Stimulated activated naive B cell treated with anti-CD40 and anti-IgM and Interleukin-4, amounts not matched to agents 10 μg/mL and 1 μg/mL and 100 μg/mL, for 72 hours (primary cell): Measurements from ENCODE around the gene MAML2.
"Not testable (repeated sequence)": the region's sequence is repeated elsewhere in the genome, so short reads cannot be mapped to it uniquely, and the experiment has no call there.

Experiments used
- ATAC-seq, 2 donors: fragments of 150-1000 bp; cut with Tn5 transposase; replicated peaks; 2 replicates each; pipeline ENCODE4 v1.10.0; 2021; ENCODE audit warnings: moderate library complexity in 1 of 2
- DNase-seq: peaks from one replicate; pipeline ENCODE4 v3.0.0; 2021
- H3K27ac Mint-ChIP-seq: one replicate; pipeline ENCODE4 v1.8.0; 2022; ENCODE audit warnings: mild to moderate bottlenecking, mixed read lengths
- H3K27me3 Mint-ChIP-seq, 2 donors: one replicate each; pipeline ENCODE4 v1.8.0; 2022; ENCODE audit warnings: mixed read lengths in 2 of 2
- H3K36me3 Mint-ChIP-seq, 2 donors: one replicate each; pipeline ENCODE4 v1.8.0; 2022; ENCODE audit warnings: mixed read lengths in 2 of 2, mild to moderate bottlenecking in 1 of 2
- H3K4me1 Mint-ChIP-seq, 2 donors: one replicate each; pipeline ENCODE4 v1.8.0; 2022; ENCODE audit warnings: mixed read lengths in 2 of 2, mild to moderate bottlenecking in 1 of 2
- H3K4me3 Mint-ChIP-seq, 2 donors: one replicate each; pipeline ENCODE4 v1.8.0; 2022; ENCODE audit warnings: mild to moderate bottlenecking in 2 of 2, mixed read lengths in 2 of 2, moderate library complexity in 1 of 2
- H3K9me3 Mint-ChIP-seq, 2 donors: one replicate each; pipeline ENCODE4 v1.8.0; 2022; ENCODE audit warnings: mixed read lengths in 2 of 2, mild to moderate bottlenecking in 1 of 2

The MAML2 gene

DNA sequence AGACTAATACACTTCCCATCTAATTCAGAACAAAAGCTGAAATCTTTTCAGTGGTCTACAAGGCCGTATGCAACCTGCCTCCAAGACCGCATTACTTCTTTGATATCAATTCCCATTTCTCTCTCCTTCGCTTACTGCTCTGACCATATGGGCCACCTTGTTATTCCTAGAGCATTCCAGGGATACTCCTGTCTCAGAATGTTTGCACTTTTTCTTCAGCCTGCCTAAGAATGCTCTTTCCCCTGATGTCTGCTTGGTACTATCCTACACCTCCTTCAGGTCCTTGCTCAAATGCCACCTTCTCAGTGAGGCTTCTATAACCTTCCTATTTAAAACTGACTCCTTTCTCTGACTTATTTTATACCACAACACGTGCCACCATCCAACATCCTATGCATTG is 71.2 kb downstream of the MAML2 start:
- Mint-ChIP-seq H3K9me3 (peaks cover 7 to 9% of the 10 kb centered on the region in 2 donors), H3K4me1 (peaks cover 22 to 45% of the 10 kb centered on the region in 2 donors), H3K27ac (peak overlapping the region; percentile 20), H3K27me3 (no peaks in the 10 kb centered on the region), H3K4me3 (no peak overlapping the region), H3K36me3 (peaks cover 22 to 26% of the 10 kb centered on the region in 2 donors)
- ATAC-seq: no peak
- no peak for DNase-seq

DNA sequence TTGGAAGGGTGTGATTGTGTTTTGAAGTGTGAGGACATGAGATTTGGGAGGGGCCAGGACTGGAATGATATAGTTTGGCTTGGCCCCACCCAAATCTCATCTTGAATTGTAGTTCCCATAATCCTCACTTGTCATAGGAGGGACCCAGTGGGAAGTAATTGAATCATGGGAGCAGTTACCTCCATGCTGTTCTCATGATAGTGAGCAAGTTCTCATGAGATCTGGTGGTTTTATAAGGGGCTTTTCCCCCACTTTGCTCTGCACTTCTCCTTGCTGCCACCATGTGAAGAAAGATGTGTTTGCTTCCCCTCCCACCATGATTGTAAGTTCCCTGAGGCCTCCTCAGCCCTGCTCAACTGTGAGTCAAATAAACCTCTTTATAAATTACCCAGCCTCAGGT is 71.6 kb downstream of the MAML2 start:
- not testable (repeated sequence) for DNase-seq, H3K9me3 Mint-ChIP-seq, H3K27me3 Mint-ChIP-seq, H3K4me3 Mint-ChIP-seq, ATAC-seq
- H3K36me3 Mint-ChIP-seq: peaks cover 22 to 24% of the 10 kb centered on the region in 2 donors
- H3K4me1 Mint-ChIP-seq: peaks cover 23 to 49% of the 10 kb centered on the region in 2 donors
- peak overlapping the region; percentile 20 for H3K27ac Mint-ChIP-seq

DNA sequence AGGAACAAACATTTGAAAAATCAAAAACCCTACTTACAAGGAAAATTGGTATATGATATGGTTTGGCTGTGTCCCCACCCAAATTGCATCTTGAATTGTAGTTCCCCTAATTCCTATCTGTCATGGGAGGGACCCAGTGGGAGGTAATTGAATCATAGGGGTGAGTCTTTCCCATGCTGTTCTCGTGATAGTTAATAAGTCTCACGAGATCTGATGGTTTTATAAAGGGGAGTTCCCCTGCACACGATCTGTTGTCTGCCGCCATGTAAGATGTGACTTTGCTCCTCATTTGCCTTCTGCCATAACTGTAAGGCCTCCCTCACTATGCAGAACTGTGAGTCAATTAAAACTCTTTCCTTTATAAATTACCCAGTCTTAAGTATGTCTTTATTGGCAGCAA is 74.5 kb downstream of the MAML2 start:
- Mint-ChIP-seq H3K36me3 (peaks cover 22 to 39% of the 10 kb centered on the region in 2 donors), H3K27ac (peak overlapping the region; percentile 25), H3K4me1 (peaks cover 35 to 75% of the 10 kb centered on the region in 2 donors)
- not testable (repeated sequence) for H3K4me3 Mint-ChIP-seq, H3K9me3 Mint-ChIP-seq, H3K27me3 Mint-ChIP-seq, DNase-seq, ATAC-seq

DNA sequence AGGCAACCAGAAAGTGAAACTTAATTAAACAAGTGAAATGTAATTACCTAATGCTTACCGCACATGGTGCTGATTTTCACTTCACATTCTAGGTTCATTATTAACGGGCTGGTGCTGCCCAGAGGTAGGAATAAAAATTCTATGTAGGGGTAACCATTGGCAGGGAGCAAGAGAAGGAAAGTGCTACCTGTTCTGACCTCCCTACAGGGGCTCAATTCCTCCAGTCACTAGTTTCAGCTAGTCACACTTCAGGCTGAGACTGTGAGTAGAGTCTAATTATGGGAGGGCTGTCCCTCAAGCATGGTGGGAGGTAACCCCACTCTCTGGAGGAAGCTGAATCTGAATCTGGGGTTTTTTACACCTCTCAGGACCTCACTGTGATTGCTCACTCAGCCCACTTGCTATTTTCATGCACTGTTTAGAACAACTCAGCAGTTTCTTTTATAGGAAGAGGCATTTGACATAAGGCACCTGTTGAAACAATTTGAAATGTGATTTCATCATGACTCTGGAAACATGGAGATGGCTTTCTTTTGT is 75.4 kb downstream of the MAML2 start:
- no peaks in the 10 kb centered on the region for H3K27me3 Mint-ChIP-seq
- ATAC-seq (peak; percentile 99), DNase-seq (peak; percentile 67)
- H3K9me3 Mint-ChIP-seq: peaks cover 7 to 9% of the 10 kb centered on the region in 2 donors
- peak overlapping the region; percentile 75 for H3K4me3 Mint-ChIP-seq
- peaks cover 40 to 81% of the 10 kb centered on the region in 2 donors for H3K4me1 Mint-ChIP-seq
- H3K36me3 Mint-ChIP-seq: peaks cover 24 to 39% of the 10 kb centered on the region in 2 donors
- peak overlapping the region; percentile 89 for H3K27ac Mint-ChIP-seq

DNA sequence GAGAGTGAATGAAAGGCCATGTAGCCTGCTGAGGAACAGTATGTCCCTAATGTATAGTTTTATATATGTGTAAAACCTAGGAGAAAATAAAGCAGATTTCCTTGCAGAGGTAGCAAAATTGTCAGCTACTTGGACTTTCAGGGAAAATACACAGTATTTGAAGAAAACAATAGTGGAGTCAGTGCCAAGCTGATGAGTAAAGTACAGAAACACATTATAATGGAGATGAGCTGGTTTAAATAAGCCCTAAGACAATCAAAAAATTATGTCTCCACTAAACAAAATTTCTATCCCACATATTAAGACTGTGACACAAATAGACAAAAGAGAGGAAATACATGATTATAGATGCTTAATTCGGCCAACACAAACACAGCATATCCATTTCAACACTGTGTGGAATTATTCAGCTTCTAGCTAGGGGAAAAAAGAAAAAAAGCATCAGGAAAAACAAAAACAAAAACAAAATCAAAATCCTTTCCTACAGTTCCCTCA is 75.9 kb downstream of the MAML2 start:
- ATAC-seq (no peak), DNase-seq (no peak)
- Mint-ChIP-seq H3K27me3 (no peaks in the 10 kb centered on the region), H3K36me3 (peaks cover 22 to 38% of the 10 kb centered on the region in 2 donors), H3K4me1 (peaks cover 40 to 77% of the 10 kb centered on the region in 2 donors), H3K9me3 (peaks cover 5 to 9% of the 10 kb centered on the region in 2 donors), H3K27ac (peak overlapping the region; percentile 89), H3K4me3 (peak overlapping the region; percentile 75)

DNA sequence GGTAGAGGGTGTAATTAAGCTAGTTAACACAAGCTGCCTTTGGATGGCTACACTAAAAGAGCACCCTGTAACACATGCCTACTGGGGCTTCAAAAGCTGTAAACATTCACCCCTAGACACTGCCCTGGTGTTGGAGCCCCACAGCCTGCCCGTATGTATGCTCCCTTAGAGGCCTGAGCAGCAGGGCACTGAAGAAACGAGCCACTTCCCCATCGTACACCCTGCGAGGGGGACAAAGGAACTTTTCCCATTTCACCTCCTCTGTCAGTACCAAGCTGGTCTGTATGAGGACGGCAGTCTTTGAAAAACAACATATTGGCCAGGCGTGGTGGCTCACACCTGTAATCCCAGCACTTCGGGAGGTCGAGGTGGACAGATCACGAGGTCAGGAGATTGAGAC is 77.0 kb downstream of the MAML2 start:
- Mint-ChIP-seq H3K36me3 (peaks cover 11 to 28% of the 10 kb centered on the region in 2 donors), H3K9me3 (peaks cover 0 to 3% of the 10 kb centered on the region in 2 donors), H3K4me3 (no peak overlapping the region), H3K4me1 (peaks cover 33 to 66% of the 10 kb centered on the region in 2 donors), H3K27ac (peak overlapping the region; percentile 89), H3K27me3 (no peaks in the 10 kb centered on the region)
- no peak for ATAC-seq
- no peak for DNase-seq

DNA sequence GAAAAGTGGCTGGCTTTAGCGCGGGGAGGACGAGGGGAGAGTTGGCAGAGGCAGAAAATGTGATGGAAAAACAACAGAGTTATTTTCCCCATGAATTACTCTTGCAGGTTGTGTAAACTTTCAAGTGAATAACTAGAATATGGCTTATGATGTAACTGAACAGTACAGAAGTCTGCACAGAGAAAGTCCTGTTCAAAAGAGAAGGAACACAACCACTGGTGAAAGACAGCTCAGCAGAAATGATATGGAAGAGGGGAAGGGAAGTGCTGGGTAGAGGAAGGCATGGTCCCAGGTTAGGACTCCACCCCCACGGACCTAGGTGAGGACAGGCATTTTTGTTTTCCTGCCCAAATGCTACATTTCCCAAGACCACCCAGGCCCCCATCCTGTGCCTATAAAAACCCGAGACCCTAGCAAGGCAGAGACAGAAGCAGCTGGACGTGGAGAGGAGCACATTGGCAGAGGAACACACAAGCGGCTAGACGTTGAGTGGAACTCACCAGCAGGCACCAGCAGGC is 77.7 kb downstream of the MAML2 start:
- Mint-ChIP-seq H3K4me3 (no peak overlapping the region), H3K9me3 (peaks cover 0 to 3% of the 10 kb centered on the region in 2 donors), H3K27me3 (no peaks in the 10 kb centered on the region), H3K27ac (peak overlapping the region; percentile 3), H3K4me1 (peaks cover 34 to 67% of the 10 kb centered on the region in 2 donors), H3K36me3 (peaks cover 7 to 21% of the 10 kb centered on the region in 2 donors)
- DNase-seq: no peak
- no peak for ATAC-seq

DNA sequence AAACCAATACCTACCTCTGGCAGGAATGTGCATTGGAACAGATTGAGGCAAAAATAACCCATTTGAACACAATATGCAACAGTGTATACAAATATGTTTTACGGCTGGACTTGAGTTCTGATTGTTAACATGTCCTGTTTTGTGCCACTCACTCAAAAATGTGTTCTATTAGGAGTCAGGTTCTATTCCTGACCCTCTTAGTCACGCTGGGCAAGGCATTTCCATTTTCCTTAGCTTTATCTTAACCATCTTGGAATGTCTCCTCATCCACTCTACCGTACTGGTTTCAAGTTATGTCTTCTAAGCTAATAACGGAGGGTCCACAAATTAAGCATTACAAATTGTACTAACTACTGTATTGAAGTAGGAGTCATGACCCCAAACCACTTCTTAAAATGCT is 78.6 kb downstream of the MAML2 start:
- Mint-ChIP-seq H3K36me3 (peaks cover 3 to 15% of the 10 kb centered on the region in 2 donors), H3K27me3 (no peaks in the 10 kb centered on the region), H3K4me3 (no peak overlapping the region), H3K4me1 (peaks cover 38 to 76% of the 10 kb centered on the region in 2 donors), H3K27ac (no peak overlapping the region), H3K9me3 (no peaks in the 10 kb centered on the region)
- ATAC-seq (no peak), DNase-seq (no peak)

DNA sequence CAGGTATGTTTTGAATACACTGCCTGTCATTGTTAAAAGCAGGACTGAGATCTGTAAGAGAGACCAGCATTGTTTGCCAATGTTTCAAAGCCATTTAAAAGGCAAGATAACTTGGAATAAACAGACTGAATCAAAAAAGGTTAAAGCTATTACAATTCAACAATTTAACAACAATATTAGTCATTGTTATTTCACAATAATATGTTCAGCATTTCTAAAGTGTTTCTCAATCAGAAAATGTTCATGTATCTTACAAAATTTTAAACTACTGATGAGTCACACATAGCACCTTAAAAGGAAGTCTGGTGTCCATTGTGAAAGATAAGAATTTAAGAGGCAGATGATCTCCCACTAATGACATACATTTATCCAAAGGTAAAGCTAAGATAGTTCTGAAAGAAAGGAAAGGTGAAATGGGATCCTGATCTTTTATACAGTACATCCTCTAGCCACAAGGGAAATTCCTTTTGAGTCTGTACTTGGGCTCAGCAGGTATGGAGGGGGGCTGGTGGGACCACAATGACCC is 79.7 kb downstream of the MAML2 start:
- Mint-ChIP-seq H3K27me3 (no peaks in the 10 kb centered on the region), H3K27ac (no peak overlapping the region), H3K4me1 (peaks cover 45 to 82% of the 10 kb centered on the region in 2 donors), H3K36me3 (peaks cover 3 to 15% of the 10 kb centered on the region in 2 donors), H3K9me3 (no peaks in the 10 kb centered on the region), H3K4me3 (no peak overlapping the region)
- ATAC-seq (no peak), DNase-seq (no peak)

DNA sequence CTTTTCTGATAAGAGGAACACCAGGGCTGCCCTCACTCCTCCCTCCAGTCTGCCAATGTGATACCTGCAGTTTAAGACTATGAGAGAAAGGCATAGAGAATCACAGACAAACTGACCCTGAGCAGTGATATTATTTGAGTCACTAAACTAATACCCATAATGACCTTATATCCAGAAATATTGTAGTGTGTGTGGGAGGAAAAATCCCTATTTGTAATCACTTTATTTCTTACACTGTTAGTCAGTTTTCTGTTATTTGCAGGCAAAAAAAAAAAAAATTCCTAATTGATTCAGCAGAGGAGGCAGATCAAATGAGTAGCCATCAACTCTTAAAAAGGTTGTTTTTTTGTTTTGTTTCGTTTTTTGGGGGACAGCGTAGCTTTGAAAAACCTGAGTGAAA is 82.5 kb downstream of the MAML2 start:
- no peaks in the 10 kb centered on the region for H3K9me3 Mint-ChIP-seq
- peak overlapping the region; percentile 81 for H3K27ac Mint-ChIP-seq
- no peaks in the 10 kb centered on the region for H3K27me3 Mint-ChIP-seq
- peaks cover 8 to 18% of the 10 kb centered on the region in 2 donors for H3K36me3 Mint-ChIP-seq
- peaks cover 46 to 82% of the 10 kb centered on the region in 2 donors for H3K4me1 Mint-ChIP-seq
- no peak overlapping the region for H3K4me3 Mint-ChIP-seq
- no peak for ATAC-seq
- DNase-seq: no peak

DNA sequence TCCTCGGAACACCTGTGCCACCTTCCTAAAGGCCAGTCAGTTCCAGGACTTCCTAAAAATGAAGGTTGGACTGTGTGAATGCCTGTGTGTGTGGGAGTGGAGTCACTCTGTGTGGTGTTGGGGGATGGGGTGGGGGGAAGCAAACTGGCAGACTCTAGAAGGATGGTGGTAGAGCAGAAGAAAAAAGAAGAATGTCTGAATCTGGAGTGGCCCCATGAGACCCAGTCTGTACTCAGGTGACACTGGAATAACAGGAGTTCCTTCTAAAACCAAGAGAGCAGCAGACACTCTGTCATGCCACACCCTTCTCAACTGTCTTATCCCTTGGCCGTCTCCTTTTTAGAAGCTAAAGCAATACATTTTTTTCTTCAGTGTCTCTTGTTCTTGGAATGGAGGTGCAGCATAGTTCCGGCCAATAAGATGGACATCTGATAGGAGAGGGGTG is 82.9 kb downstream of the MAML2 start:
- Mint-ChIP-seq H3K27ac (peak overlapping the region; percentile 81), H3K36me3 (peaks cover 8 to 18% of the 10 kb centered on the region in 2 donors), H3K4me3 (no peak overlapping the region), H3K27me3 (no peaks in the 10 kb centered on the region), H3K4me1 (peaks cover 46 to 82% of the 10 kb centered on the region in 2 donors), H3K9me3 (peaks cover 0 to 2% of the 10 kb centered on the region in 2 donors)
- ATAC-seq (no peak), DNase-seq (no peak)

DNA sequence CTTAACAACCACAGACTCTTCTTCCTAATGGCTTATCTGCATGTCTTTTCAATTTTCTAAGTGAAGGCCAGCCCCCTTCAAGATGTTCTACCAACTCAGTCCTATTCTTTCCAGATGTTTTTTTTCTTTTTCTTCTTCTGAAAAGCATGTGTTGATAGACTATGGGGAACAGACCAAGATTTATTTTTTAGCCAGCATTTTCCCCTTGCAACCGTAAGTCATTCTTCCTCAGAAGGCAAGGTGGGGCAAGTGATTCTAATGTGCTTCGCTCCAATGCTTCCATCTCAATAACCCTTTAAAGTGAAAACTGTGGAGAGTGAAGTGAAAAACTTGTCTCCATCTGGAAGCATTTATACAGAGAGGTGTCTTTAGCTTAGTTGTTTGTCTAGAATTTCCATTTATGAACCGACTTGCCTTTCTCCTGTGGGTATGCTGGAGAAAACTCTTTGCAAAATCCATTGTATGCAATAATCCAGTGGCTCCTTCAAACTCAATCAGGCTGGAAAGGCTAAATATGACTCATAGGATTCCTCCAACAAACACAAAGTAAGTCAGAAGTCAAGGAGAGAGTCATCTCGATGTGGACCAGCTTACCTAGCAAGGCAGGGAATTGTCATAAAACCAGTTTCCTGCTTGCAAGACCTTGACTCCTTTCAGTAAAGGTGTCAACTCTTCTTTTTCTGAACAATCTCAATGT is 83.7 kb downstream of the MAML2 start:
- Mint-ChIP-seq H3K4me1 (peaks cover 45 to 84% of the 10 kb centered on the region in 2 donors), H3K27ac (peak overlapping the region; percentile 92), H3K9me3 (peaks cover 0 to 2% of the 10 kb centered on the region in 2 donors)

DNA sequence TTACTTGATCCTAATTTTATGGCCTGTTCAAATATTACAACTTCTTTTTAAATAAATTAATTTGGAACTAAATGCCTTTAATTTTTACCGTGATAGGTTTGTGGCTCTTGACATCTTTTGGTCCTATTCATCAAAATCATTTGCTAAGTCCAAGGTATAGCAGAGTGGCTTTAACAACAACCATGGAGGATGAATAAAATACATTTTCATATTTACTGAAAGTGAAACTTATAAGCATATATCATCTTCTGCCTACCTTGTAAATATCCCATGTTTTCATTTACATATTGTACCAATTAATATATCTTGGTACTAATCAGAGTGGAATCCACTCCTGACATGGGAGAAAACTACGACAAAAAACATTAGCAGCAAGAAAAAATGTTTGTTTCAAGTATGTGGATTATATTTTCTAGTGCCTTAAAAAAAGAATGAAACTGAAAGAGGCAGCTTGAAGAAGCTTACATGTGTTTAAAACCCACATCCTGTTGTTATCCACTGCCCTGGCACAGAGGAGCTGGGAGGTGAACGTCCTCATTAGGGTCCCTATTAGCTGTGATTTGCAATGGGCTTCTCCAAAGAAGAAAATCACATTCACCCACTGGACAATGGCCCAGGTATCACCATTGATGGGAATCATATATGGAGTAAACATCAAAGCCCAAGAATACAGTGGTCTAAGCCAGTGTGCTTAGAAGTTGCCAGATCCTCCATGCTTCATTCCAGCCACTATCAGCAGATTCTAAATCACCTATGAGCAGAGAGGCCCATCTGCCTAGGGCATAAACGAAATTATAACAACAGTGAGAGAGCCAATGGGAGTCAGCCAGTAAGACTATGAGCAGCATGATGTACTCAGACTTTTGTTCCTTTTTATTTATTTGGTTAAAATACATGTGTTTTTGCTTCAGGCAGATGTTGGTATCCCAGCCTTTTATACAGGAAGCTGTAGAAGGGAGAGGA is 84.7 kb downstream of the MAML2 start:
- peak; percentile 76 to 78 for ATAC-seq
- DNase-seq: no peak
- H3K4me3 Mint-ChIP-seq: peak overlapping the region; percentile 31 to 61

More for the DNA sequence above, 83.7 kb downstream of the MAML2 start:
- H3K4me3 Mint-ChIP-seq: peak overlapping the region; percentile 67 to 69
- peak; percentile 54 to 58 for ATAC-seq
- H3K27me3 Mint-ChIP-seq: no peaks in the 10 kb centered on the region
- DNase-seq: no peak
- peaks cover 8 to 13% of the 10 kb centered on the region in 2 donors for H3K36me3 Mint-ChIP-seq

More for the DNA sequence above, 84.7 kb downstream of the MAML2 start:
- H3K9me3 Mint-ChIP-seq: peaks cover 0 to 2% of the 10 kb centered on the region in 2 donors
- peaks cover 8 to 17% of the 10 kb centered on the region in 2 donors for H3K36me3 Mint-ChIP-seq
- H3K27me3 Mint-ChIP-seq: no peaks in the 10 kb centered on the region
- peak overlapping the region; percentile 93 for H3K27ac Mint-ChIP-seq
- peaks cover 48 to 84% of the 10 kb centered on the region in 2 donors for H3K4me1 Mint-ChIP-seq
